HL-60/S4 treated with retinoic acid at 250 ng/mL for 4 days and 3 days (cell line): ENCODE results near the gene MCTP1.

Experiments used
- in situ Hi-C: fragments of 300-500 bp; cut with MboI; formaldehyde crosslinking; loops from 2 replicates; pipeline ENCODE4 v1.7.0; 2022; ENCODE audit warnings: low sequenced_read_pairs

The MCTP1 gene

DNA sequence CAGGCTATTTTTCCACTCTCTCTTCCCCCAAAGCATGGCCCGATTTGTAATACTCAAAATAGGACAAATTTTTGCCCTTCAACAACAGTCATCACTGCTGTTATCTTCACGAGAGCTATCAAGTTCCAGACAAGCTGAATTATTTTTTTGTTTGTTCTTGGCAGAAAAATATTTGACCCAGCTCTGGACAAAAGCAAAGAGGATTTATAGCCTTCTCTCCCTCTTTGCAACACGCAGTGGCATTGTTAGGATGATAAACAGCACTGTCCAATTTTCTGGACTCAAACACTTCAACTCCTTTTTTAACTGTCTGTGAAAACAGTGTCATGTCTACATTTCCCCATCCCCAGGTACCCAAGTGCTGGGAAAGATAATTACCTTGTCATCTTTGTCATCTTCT lies 506.2 kb downstream of the MCTP1 start:
- in situ Hi-C loops = no loop called here

DNA sequence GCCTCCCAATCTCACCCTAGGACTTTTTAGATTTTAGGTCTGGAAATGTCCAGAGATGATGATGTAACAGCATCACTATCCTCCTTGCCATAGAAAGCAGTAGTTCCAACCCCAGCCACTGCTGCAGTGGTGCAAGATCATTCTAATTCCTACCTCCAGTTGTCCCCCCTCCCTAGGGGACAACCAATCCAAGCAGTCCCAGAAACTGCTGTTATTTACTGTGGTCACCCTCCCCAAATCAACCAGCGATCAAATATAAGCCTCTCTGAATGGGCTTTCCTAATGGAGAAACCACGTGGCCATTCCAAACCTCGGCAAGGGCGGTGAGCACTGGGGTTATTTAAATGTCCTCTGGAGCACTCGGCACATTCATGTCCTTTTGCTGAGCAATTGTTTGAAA lies 506.6 kb downstream of the MCTP1 start:
- in situ Hi-C loops = no loop called here

DNA sequence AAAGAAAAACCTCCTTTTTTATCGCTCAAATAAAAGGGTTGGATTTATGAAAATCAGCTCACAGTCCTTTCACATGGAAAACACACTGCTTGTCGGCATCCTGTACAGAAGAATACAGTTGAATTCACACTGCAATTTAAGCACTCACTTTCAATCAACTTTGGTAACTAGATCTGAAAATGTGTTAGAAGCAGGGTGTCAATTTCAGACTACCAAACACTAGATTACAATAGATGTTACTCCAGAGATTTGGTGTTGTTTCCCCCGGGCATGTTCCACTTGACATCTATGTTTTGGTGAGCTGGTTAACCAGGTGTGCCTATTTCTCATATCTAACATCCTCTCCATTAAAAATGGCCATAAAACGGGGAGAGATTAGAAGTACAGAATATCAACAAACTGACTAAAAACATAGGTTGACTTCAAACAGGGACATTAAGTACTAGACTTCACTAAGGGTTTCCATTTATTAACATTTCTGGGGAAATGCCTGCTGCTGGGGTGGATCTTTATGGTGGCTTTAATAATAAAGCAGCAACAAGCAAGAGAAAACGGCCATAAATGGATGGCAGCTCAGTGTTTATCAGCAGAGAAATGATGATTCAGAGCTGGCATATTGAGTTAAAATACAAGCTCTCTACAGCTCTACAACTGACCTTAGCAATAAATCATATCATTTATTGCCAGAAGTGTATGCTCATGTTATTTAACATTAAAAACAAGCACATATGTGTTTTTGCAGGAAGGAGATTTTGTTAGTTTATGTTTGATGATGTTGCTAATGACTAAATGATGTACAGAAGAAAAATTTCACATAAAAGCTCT lies 507.6 kb downstream of the MCTP1 start:
- in situ Hi-C loops = no loop called here

DNA sequence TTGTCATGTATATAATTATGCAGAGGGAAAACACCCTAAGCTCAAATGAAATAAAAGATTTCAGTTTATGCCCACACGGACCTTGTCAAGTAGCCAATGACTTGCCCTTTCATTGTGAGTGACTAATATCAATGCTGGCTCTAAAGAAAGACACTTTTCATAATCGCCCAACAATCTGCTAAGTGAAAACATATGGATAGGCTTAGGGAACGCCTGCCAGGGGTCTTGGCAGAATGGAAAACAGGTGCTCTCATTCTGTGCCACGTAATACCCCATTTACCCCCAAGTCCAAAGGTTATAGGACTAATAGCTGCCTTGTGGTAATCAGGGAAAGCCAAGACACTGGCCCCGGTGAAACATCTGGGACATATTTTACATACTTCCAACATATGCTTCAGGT lies 508.7 kb downstream of the MCTP1 start:
- in situ Hi-C loops = no loop called here

DNA sequence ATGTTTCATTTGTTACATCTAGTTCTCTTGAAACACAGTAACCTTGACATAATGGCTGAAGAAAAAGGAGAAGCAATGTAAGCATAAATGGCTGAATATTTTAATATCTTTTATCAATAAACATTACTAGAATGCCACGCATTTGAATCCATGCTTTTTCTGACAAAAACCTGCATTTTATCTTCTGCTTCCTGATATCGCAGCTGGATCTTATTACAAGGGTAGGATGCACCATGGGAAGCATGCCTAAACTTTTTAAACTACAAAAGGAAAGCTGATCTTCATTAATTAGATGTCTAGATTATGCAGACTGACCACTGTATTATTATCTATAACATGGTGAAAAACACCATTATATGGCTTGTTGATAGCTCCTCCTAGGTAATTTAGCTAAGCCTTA lies 509.8 kb downstream of the MCTP1 start:
- in situ Hi-C loops = no loop called here

DNA sequence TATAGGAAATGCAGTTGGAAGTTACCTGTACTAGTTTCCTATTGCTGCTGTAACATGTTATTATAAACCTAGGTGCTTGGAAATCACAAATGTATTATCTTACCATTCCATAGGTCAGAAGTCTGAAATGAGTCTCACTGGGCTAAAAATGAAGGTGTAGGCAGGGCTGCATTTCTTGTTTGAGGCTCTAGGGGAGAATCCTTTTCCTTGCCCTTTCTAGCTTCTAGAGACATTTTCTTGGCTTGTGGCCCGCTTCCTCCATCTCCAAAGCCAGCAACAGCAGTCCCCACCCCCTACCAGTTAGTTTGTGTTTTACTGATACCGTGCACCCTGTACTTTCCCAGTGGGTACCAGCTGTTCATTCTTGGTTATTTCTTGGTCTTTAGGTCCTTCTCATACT lies 513.2 kb downstream of the MCTP1 start:
- in situ Hi-C loops = no loop called here

DNA sequence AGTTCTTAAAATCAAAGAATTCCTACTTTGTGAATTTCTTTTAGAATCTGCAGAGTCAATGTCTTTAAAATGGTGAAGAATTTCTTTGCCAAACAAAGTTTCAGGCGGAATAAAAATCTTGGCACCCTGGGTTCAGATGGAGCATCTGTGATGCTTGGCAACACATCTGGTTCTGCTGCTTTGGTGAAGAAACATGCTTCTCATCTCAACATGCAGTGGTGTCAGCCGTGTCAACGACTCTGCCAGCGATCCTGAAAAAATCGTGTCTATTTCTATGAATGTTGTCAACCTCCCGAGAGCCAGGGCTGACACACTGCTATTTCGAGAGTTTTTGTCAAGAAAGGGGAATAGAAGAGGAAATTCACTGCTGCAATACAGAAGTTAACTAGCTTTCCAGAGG lies 514.9 kb downstream of the MCTP1 start:
- in situ Hi-C loops = no loop called here

DNA sequence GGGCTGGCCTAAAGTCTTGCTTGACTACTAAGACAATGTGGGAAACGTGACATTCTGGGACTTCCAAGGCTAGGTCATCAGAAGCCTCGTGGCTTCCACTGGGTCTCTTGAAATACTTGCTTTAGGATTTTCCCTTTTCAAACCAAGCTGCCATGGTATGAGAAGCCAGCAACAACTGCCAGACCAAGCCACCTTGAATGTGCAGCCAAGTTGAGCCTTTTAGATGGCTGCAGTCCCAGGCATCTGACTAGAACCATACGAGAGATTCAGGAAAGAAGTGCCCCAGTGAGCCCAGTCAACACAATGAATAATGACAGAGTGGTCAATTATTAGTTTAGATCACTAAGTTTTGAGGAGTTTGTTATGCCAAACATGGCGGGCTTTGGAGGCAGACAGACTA lies 523.1 kb downstream of the MCTP1 start:
- in situ Hi-C loops = no loop called here

DNA sequence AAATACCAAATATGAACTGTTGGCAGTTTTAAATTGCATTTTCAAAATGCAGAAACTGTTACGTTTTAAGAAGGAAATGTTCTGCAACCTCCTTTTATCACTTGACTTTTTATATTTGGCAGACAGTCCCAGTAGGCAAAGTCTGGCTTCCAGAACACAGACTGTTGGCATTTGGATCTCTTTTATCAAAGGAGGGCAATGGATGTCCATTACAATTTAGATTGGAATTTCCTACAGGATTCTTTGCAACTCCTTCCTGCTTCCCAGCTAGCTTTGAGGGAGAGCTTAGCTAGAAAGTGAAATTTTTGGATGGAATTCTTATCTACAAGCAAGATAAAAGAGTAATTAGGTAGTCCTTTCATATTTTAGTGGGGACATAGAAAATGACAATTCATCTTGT lies 523.8 kb downstream of the MCTP1 start:
- in situ Hi-C loops = no loop called here

DNA sequence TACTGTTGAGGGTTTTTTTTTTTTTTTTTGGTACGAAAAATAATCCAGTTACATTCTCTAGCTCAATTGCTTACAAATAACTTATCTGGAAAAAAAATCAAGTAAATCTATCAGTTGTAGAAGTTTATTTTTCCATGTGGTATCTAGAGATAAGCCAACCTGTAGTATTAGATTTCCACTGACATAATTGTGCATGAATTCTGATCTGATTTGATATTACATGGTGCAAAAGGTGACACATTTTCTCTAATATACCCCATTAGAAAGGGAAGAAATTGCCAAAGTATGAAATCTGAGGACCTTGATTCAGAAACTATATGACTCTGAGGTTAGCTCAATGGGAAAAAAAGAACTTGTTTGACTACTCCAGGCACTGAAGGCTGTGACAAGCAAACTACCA lies 524.9 kb downstream of the MCTP1 start:
- in situ Hi-C loops = no loop called here

DNA sequence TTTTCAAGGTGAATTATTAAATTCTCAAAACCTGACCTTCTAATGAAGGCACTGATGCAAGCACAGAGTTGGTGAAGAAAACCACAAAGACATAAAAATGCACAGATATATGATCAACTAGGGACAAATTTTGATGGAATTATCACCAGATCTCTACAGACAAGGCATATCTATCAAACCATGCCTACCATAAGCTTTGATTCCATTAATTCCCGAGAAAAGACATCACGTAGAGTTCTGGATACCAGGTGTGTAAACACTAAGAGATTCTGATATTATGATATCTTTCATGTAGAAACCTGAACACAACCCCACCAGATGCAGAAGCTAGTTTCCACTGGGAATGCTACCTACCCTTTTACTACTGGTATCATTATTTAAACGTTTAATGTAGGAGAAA lies 525.9 kb downstream of the MCTP1 start:
- in situ Hi-C loops = no loop called here

DNA sequence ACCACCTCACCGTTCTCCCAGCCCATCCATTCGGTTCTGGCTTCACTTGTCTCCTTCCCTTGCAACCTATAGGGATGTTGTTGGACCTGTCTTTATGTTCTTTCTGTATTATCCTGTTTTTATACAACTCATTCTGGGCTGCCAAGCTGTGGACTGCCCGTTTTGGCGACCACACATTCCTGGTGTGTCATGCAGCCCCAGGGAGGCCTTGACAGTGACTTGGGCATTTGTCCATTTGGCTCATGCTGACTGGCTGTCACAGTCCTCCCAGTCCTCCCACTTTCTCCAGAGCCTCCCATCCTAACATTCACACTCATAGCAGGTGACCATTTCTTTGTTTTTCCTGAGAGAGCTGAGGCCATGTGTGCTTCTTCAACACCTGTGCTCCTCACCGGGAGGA lies 530.1 kb downstream of the MCTP1 start:
- in situ Hi-C loops = no loop called here

DNA sequence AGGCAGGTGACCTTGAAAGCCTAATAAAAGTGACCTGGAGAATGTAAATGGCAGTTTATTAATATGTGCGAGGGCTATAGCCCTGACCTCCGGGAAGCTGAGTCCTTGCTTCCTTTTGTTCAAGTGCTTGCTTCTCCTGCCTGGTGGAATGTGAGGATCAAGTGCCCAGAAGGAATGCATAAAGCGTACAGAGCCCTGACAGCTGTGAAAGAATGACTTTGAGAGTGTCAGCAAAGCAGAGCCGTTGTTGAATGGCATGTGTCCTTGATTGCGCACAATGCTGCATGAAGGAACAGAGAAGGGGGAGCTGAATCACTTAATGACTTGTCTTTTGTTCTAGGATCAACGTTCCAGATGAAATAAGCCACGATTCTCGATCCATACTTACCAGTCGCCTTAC lies 533.4 kb downstream of the MCTP1 start:
- in situ Hi-C loops = no loop called here

DNA sequence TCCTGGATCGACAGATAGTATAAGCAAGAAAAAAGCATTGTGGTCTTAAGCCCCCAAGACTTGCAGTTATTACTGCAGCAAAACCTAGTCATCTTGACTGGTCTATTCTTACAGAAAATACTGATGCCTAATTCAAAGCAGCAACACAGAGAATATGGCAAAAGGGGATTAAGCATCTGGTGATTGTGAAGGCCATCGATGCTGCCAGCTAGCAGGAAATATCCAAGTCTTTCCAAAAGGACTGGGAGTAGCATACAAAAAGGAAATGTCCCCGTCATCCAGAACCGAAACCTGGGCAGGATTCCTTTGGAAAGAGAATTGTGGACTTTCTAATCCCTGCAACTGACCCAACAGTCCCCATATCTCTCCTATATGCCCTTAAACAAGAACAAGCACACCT lies 534.2 kb downstream of the MCTP1 start:
- in situ Hi-C loops = no loop called here

DNA sequence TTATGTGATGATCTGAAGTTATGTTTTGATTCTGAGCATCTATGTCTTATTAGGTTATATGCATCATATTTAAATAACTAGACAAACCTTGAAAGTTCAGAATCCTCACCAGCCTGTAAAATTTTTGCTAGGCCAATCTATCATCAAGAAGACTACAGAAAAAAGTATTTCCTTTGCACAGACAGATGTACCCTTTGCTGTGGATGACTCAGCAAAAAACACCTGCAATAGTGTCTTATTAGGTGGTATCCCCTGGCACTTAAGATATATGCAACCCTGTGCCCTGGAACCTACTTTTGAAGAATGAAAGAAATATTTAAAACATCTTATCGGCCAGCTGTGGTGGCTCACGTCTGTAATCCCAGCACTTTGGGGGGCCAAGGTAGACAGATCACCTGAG lies 535.9 kb downstream of the MCTP1 start:
- in situ Hi-C loops = no loop called here

DNA sequence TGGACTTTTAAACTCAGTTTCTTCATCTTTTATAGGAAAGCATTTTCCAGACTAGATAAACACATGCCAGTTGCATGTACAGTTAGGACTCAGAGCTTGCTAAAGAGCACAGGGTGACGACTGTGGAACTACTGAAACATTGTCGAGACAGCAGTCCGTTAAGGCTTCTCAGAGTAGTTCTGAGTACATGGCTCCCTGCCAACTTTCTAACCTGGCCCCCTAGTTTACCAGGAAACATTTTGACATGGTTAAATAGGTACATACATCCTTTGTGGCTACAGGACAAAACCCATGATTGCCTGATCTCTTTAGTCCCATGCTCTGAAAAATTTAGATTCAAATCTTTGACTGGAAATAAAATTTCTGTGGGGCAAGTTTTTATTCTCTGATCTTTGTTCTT lies 536.7 kb downstream of the MCTP1 start:
- in situ Hi-C loops = no loop called here

DNA sequence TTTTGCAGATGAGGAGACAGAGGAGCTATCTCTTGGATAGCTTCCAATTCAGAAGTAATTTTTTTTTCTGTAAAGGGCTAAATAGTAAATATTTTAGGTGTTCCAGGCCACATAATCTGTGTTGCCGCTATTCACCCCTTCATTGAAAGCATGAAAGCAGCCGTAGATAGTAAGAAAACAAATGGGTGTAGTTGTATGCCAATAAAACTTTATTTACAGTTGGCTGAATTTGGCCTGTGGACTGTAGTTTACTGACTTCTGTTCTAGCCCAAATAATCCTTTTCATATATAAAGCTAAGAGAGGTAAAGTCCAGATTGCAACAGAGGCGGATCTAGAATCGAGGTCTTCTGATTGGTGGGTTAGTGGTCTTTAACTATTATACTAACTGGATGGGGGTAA lies 537.5 kb downstream of the MCTP1 start:
- in situ Hi-C loops = no loop called here

DNA sequence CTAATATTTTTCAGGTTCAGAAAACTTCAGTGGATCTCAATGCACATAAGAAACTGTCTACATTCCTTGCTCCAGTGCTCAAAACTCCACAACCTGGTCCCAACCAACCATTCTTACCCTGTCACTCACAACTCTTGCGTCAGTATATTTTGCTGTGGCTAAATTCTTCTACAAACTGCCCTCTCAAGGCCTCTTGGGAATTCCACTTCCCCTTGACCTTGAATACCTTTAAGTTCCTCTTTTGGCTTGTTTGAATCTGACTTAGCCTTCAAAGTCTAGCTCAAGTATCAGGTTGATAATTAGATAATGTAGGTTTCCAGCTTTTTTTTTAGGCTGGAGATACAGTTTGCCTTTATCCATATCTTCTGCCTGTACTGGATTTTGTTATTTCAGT lies 538.2 kb downstream of the MCTP1 start:
- in situ Hi-C loops = no loop called here

DNA sequence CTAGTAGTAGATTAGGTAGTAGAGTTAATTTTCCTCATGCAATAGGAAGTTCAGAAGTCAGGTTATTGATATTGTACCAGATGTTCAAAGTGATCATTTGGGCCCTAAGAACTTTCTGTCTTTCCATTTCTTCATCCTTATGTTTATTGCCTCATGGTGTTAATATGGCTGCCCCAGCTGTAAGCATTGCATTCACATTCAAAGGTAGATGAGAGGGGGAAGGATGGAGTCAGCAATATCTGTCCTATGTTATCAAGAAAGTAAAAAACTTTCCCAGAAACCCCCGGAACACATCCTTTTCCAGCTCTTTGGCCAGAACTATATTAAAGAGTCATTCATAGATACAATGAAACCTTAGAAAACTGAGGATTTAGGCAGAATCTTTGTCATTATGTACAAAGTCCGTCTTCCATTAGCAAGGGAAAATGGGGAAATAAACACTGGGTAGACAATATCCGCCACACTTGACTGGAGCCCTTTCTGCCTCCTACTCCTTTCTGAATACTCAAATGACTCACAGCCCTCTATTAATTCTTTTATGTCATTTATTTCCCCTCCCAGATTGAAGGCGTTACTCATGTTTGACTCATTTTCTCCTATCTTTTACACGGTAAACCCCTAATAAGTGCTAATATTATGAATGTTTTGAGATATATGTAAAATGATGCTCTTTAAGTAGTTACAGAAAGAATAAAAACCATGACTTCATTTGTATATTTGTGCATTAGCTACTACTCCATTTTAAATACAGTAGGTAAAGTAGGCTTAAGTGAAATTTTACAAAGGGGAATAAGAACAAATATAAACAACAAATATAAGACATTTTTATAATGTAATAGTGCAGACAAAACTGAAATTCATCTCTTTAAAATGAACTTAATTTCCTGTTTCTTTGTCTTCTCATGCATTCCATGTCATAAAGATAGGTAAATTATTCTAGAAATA lies 538.8 kb downstream of the MCTP1 start:
- in situ Hi-C loops = no loop called here

DNA sequence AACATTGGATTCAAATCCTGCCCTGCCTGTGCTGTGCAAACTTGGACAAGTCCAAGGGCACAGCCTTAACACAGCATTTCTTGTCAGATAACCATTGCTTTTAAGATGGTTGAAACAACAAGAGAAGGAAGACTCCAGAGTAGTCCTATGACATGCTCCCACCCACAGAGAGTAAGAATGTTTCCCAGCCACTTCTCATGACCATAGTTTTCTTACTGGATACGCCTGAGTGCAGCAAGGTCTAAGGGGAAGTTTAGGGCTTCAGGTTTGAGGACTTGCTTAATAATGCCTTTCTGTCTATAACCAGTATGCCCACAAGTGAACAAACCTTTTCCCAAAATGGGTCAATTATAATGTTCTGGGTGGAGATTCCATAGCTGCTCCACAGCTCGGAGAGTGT lies 540.0 kb downstream of the MCTP1 start:
- in situ Hi-C loops = no loop called here

DNA sequence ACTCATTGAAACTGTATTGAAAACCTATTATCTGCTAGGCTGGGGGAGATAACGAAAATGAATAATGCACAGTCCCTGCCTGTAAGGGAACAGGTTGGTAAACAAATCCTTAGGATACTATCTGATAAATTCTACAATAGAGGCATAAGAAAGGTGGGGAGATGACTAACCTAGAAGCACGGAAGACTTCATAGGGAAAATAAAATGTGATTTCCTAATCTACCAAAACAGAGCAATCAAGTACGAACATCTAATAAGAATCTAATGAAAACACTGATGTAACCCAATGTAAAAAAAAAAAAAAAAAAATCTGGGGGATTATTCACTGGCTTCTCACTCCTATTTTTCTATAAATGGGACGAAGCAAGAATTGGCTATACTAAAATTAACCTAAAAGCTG lies 542.0 kb downstream of the MCTP1 start:
- in situ Hi-C loops = no loop called here

DNA sequence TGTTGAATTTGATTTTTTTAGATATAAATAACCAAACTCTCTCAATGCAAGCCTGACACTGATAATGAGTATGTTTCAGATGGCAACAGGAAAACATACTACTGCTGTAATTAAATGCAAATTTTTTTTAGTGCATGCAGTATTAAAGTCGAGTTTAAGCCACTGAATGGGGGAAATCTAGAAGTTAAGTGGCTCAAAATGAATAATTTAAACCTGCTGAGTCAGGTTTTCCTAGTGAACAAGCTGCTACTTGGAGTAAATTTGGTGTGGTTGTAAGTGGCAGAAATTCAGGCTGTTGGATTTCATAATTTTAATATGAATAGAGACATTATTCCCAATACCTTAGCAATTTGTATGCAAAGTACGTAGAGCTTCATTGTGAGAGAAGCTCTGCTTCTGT lies 544.6 kb downstream of the MCTP1 start:
- in situ Hi-C loops = no loop called here
